HepG2 (cell line): ENCODE measurements around the gene SHPK. TPM values are rescaled to one million over a fixed set of nuclear protein-coding genes. Genes with fewer than 3 reads are reported as not detected.

Experiments
- CCAR2 ChIP-seq: fragments of 200-400 bp; formaldehyde crosslinking; optimal IDR thresholded peaks from 2 replicates; pipeline ENCODE3; 2018; ENCODE audit warnings: low read depth, mild to moderate bottlenecking, low read length, moderate library complexity
- GMEB1 ChIP-seq: sonication (generic); formaldehyde crosslinking; IDR thresholded peaks from 2 replicates; pipeline ENCODE4 v1.5.1; 2020; ENCODE audit warnings: missing genetic modification reagents, mild to moderate bottlenecking, borderline replicate concordance
- HES4 ChIP-seq: sonication (generic); formaldehyde crosslinking; IDR thresholded peaks from 2 replicates; pipeline ENCODE4 v1.9.0; 2021; ENCODE audit warnings: mild to moderate bottlenecking, missing genetic modification reagents, borderline replicate concordance
- KDM3A ChIP-seq: IDR thresholded peaks from 2 replicates; pipeline ENCODE4 v1.6.1; 2018; ENCODE audit warnings: low read depth, missing compliant biosample characterization
- MLXIP ChIP-seq: sonication (generic); formaldehyde crosslinking; IDR thresholded peaks from 2 replicates; pipeline ENCODE4 v1.9.0; 2021; ENCODE audit warnings: missing genetic modification reagents, borderline replicate concordance
- RNF219 ChIP-seq: sonication (generic); formaldehyde crosslinking; IDR thresholded peaks from 2 replicates; pipeline ENCODE4 v1.5.0; 2020; ENCODE audit warnings: mild to moderate bottlenecking, missing genetic modification reagents
- ZBTB44 ChIP-seq: sonication (generic); formaldehyde crosslinking; IDR thresholded peaks from 2 replicates; pipeline ENCODE4 v1.4.0; 2020; ENCODE audit warnings: missing genetic modification reagents
- ZNF225 ChIP-seq: sonication (generic); formaldehyde crosslinking; IDR thresholded peaks from 2 replicates; pipeline ENCODE4 v1.4.0; 2020; ENCODE audit warnings: mild to moderate bottlenecking, missing genetic modification reagents
- ZNF367 ChIP-seq: sonication (generic); formaldehyde crosslinking; IDR thresholded peaks from 2 replicates; pipeline ENCODE4 v1.4.0; 2020; ENCODE audit warnings: missing genetic modification reagents, borderline replicate concordance
- ZNF44 ChIP-seq: sonication (generic); formaldehyde crosslinking; IDR thresholded peaks from 2 replicates; pipeline ENCODE4 v1.5.1; 2020; ENCODE audit warnings: mild to moderate bottlenecking, missing genetic modification reagents
- ZNF574 ChIP-seq: sonication (generic); formaldehyde crosslinking; IDR thresholded peaks from 2 replicates; pipeline ENCODE4 v1.4.0; 2020; ENCODE audit warnings: missing genetic modification reagents
- ZNF598 ChIP-seq: sonication (generic); formaldehyde crosslinking; IDR thresholded peaks from 2 replicates; pipeline ENCODE4 v1.5.1; 2020; ENCODE audit warnings: mild to moderate bottlenecking, missing genetic modification reagents, borderline replicate concordance
- ZNF768 ChIP-seq: sonication (generic); formaldehyde crosslinking; IDR thresholded peaks from 2 replicates; pipeline ENCODE4 v1.4.0; 2020; ENCODE audit warnings: missing genetic modification reagents
- polyA plus RNA-seq, 8 experiments: library from polyadenylated mRNA; depleted of rRNA in 3 of 8; stranded (reverse) in 7 of 8; unstranded in 1 of 8; fragments of >200 nt; fragmentation: Illumina TruSeq in 4 of 8; extraction: Trizol in 4 of 8; gene quantifications; 2 replicates each; pipeline versions ENCODE4 v1.2.1 to v1.2.3, GENCODE V29; 2011 to 2016; ENCODE audit warnings: low read depth in 4 of 8, missing spikeins in 1 of 8, mixed read lengths in 1 of 8; ENCODE audit not compliant: insufficient read depth in 1 of 8
- total RNA-seq, 5 experiments: library from RNA; depleted of rRNA; stranded (reverse); fragments of >200 nt; fragmentation: Illumina TruSeq; extraction: Trizol; gene quantifications; 2 replicates each; pipeline ENCODE4 v1.2.3, GENCODE V29; 2016; ENCODE audit warnings: low read depth in 1 of 5

Gene SHPK
- total and polyA plus RNA-seq, 2 of the 13 experiments (the other 11 are each of a cell fraction or from before 2014, with no cell fraction given), result 16.2 to 30.9 TPM

- TF ChIP-seq GMEB1 (CRISPR knock-in tag) (peak; percentile 62; the same call in 1 of the 2 replicates), ZNF367 (CRISPR knock-in tag) (no peak), KDM3A (CRISPR knock-in tag) (no peak), ZBTB44 (CRISPR knock-in tag) (no peak), HES4 (CRISPR knock-in tag) (0 out of 2 replicates have a peak, but pooled peaks have one; percentile 44), ZNF768 (CRISPR knock-in tag) (no peak), MLXIP (CRISPR knock-in tag) (no peak), ZNF598 (CRISPR knock-in tag) (peak; percentile 8; the same call in 1 of the 2 replicates), ZNF574 (CRISPR knock-in tag) (peak; percentile 42), CCAR2 (no peak), ZNF225 (CRISPR knock-in tag) (no peak; the same call in 1 of the 2 replicates), ZNF44 (CRISPR knock-in tag) (no peak), RNF219 (CRISPR knock-in tag) (no peak)
Observed at GRCh38 chr17:3667366-3668278, 31.6 kb upstream of the SHPK start (continued).
